NCI-H1436 treated with DMSO at 0.1 percent for 48 hours (cell line): ENCODE measurements around the gene ZBTB47.

ENCODE experiments used
- DNase-seq: peaks from one replicate; lab custom pipeline; 2025; lab: John Stamatoyannopoulos, UW

The ZBTB47 gene

DNA sequence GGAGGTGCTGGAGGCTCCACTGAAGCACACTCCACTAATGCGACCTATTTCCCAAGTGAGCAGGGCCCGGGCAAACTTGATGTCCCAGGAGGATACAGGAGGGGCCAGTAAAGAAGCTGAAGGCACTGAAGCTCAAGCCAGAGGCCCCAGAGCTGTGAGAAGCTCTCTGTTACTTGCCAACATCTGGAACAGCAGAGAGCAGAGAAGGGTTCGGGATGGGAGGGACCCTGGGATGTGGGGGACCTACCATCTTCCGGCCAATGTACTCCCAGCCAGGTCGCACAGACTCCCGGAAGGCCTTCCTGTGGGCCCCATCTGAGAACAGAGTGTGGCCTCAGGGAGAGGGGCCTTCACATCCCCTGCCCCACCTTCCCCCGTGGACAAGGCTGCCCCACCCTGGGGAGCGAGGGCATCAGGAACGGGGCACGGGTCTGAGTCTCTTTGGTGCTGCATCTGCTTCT lies 46.0 kb downstream of the ZBTB47 start:
- no peak for DNase-seq

DNA sequence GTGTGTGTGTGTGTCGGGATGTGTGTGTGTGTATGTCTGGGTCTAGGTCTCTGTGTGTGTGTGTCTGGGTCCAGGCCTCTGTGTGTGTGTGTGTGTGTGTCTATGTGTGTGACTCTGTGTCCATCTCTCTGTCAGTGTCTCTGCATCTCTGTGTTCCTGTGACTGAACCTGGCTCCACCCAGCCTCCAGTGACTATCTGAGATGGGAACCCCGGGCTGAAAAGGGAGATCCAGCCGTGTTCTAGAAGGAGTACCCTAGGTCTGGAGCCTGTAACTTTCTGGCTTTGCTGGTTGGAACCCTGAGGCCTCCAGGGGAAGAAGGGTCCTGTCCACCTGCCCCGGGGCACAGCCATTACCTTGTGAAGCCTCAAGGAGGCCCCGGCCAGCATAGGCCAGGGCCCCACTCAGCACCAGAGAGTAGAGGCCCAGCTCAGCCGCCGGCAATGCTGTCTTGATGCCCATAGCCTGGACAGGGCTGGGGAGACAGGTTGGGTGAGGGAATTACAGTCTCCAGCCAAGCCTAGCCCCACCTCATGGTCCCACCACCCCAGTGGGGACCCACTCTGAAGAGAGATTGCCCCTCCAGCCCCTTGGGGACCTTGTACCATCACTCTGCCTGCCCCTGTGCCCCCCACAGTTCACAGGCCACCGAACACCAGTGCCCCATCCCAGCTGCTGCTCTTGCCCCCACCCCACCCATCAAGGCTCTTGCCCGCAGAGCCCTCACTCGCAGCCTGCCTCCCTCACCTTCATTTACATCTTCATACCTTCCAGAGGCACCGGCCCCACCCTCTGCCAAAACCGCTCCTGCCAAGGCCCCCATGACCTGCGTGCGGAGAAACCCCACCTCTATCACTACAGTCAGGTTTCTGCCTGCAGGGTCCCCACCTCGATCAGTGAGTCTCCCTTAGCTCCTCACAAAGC lies 47.1 kb downstream of the ZBTB47 start:
- no peak for DNase-seq

DNA sequence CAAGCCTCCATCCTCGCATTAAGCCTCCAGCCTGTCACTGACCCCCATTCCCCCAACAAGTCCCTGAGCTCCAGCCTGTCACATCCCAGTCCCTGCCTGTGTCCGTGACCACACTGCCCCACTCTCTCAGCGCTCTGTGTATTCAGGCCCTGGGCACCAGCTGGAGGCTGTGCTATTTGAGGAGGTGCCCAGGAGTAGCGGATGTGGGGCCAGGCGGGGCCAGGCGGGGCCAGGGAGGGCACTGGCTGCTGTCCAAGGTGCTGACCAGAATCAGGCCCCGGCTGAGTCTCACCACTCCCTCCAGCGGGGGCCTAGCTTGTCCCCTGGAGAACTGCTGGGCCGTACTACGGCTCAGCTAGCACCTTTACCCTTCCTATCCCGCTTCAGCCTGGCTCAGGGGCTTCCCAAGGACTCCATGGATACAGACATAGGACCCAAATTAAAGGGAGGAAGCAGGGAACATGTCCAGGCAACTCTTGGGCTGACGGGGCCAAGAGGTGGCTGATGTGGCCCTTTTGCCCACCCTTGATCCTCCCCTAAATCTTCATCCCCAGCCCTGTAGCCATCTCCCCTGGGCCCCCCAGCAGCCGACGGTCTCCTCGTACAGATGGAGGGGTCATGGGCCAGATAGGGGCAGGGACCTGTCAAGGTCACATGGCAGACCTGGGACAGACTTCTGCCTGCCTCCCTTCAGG lies 48.0 kb downstream of the ZBTB47 start:
- DNase-seq: no peak

DNA sequence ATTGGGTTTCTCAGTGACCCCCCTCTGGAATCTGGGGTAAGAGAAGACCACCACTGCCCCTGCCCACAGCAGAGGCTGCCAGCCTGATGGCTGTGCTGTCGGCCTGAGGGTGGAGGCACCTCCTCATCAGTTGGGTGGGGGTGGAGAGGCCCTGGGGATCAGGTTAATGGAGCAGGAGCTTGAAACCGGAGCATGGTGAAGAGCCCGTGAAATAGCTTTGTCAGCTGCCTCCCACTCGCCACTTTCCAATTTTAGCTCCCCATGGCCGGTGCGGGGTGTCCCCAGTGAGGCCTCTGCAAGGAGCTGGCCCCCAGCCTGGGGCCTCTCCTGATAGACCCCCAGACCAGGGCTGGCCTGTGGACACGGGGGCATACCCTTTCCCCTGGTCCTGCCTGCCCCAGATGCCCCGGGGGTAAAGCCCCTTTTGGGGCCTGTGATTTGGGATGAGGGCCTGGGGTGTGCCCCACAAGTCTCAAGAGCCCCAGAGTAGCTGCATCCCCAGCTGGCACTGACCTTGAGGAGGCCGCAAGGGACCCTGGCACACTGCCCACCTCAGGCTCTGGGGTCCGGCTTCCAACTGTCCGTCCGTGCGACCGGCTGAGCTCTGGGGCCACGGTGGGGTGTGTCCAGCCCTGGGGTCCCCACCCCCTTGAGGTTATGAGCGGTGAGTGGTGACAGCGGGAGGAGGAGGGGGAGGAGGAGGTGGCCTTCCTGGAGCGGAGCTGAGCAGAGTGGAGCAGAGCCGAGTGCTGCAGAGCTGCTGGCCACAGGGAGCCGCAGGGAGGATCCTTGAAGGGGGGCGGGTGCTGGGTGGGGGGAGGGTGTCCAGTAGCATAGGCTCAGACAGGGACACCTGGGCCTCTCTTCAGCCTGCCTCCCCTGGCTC lies 48.8 kb downstream of the ZBTB47 start, which contains the start of gene HHATL:
HHATL (minus strand) TSS at position 733 of the 886 bp plus-strand sequence. CDS start 1,972 bp downstream, outside the sequence.
- no peak for DNase-seq

DNA sequence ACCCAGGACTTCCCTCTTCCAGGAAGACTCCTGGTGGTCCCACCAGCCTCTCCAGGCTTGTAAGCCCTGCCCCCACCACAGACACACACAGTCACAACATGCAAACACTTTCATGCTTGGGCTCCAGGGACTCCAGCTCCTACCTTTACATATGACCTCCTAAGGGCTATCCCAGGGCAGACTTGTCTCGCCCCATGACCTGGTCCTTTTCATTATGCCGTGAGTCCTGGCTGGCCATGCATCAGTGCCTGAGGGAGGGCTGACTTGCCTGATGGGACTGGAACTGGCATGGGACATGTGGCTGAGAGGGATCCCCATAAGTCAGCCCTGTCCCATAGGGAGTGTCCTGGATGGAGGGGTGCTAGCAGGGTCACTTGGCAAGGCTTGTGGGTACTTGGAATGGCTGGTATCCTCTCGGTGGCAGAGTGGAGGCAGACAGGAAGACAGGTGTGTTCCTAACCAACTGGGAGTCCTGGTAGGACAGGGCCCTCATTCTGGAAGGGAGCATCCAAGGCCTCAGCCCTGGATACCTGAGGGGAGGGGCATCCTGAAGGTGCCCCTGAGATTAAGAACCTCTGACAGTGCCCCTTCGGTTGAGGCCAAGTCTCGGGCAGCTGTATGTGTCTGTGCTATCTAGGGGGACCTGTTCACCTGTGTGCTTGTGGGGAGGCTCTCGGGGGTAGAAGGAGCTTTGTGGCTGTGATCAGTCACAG lies 49.6 kb downstream of the ZBTB47 start:
- no peak for DNase-seq

DNA sequence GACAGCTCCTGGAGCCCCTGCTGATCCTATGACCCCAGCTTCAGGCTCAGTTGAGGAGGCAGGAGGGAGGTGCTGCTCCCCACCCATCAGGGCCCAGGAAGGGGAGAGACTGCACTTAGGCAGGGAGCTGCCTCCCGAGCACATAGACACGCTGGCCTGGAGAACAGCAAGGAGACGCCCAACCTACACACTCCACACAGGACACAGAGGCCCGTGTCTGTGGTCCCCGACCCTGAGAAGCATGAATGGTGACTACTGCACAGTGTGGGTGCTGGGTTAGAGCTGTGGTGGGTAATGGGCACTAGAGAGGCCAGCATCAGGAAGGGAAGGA lies 50.2 kb downstream of the ZBTB47 start:
- no peak for DNase-seq

DNA sequence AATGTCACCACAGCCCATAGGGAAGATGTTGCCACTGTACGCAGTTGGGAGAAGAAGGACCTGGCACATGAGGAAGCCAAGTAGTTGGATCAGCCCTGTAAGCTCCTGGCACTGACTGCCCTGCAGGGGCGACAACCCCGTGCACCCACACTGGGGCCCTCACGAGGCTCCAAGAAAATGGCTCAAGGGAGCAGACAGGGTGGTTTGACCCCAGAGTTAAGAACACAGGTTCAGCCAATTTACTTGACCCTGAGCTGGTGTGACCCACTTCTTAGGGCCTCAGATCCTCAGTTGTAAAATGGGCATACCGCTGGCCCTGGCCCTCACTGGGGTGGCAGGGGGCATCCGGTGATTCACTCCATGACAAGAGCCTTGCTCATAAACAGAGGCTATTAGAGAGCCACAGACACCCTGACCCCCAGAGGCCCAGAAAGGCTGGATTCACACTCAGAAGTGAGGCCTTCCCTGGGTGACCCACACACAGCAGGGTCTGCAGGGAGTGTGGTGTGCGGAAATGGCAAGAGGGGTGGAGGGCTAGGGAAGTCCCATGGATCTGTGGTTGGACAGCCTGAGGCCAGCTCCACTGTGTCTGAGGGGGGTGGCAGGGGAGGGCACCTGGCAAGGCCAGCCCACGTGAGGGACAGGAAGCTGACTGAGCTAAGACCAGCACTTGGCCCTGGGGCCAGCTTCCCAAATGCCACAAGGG lies 50.8 kb downstream of the ZBTB47 start:
- DNase-seq: no peak

DNA sequence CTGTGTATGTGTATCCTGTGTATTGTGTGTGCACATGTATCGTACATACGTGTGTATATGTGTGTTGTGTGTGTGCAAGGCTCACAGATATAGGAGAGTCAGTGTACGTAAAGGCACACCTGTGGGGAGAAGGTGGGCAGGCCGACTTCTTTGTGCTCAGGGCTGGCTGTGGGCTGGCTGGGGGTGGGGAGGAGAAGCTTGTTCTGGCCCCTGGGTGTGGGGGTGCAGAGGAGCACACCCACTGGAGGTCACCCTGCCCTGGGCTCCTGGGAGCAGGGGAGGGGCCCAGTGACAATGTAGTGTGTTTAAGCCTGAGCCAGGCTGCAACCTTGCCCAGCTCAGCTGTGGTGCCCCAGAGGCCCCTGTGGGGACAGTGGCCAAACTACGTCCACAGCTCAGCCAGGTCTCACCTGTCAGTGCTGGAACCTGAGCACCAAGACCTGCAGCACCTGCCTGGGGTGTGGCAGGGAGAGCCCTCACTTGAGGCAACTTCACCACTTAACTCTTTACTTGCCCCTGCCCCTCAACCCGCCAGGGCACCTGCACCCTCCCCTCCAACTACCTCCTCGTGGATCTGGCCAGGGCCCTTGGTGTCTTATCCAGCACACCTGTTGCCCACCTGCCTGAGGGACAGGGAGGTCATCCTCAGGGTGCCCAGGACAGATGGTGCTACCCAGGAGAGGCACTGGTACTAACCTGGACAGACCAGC lies 51.7 kb downstream of the ZBTB47 start:
- no peak for DNase-seq

DNA sequence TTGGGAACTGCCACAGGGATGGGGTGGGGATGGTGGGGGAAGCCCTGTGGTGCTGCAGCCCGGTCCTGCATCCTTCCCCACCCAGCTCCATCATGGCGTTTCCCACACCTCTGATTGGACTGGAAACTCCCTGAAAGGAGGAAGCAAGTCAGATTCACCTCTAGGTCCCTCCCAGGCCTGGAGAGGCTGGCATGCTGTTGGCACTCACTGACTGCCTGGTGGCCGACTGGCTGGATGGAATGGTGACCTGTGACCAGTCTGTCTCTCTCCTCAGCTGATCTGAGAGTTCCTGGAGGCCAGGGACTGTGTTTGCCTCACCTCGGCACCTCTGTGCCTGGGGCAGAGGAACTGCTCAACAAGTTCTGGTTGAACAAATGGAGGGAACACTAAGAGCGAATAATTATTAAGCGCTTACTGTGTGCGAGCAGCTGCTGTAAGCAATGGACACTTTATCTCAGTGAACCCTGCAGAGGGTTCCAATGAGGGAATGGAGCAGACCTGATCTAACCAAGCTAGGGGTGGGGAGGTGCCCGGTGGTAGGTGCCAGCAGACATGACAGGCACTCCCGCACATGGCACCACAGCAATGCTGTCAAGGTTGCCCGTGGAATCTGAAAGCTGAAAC lies 52.6 kb downstream of the ZBTB47 start:
- DNase-seq: no peak

DNA sequence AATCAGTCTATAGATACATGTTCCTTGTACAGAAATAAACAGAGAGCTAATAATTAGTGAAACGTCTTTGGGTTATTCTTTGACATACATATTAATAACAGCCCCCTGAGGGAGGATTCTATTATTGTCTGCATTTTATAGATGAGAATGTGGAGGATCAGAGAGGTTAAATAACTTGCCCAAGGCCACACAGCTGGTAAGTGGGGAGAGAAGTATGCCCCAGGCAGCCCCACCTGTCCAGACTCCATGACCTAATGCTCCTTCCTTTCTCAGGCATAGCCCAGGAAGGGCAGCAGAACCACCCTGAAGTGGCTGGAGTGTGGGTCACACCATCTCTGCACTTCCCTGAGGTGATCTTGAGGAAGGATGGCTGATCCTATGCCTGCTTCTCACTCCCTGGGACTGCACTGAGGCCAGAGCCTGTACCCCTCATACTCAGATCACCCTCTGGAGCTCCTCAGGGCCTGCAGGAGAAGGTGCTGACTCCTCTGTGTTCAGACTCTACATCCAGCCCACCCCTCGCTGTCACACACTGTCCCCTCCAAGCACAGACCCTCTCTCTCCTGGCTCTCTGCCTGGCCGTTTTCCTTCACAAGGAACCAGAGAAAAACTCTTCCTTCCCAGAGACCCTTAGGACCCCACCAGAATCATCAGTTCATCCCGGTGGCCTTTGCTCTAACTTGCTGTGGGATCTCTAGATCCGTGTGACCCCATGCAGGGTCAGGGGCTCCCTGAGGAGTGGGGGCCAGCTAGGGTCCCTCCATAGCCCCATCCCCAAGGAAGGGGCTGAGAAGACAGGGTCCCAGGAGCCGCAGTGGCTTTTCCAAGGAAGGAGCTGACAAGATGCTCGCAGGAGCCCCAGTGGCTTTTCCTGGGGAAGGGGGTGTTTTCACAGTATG lies 53.5 kb downstream of the ZBTB47 start:
- DNase-seq: no peak

DNA sequence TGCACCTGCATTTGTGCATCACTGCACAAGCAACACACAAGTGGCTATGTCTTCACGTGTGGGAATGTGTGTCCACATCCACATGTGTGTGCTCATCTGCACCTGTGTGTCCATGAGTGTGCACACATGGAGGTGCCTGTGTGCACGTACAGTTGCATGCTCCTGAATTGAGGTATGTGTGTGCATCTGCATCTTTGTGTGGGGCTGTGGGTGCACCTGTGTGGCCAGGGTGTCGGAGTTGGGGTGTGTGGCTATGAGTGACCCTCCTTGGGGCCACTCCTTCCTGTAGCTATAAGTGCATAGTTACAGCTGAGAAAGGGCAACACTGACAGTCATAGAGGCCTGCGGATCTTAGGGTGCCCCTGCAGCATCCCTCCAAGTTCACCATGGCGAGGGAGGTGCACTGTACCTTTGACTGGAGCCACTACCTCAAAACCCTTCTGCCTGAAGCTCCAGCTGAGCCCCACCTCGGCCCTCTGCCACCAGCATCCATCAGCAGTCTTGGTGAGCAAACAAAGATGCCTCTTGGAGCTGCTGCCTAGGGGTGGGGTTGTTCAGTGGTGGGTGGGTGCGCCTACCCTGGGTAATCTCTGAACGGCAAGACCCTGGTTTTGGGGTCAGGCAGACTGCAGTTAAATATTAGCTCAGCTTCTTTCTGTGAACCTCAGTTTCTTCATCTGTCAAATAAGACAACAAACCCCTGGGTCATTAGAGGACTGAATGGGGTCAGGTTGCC lies 54.3 kb downstream of the ZBTB47 start:
- DNase-seq: no peak

DNA sequence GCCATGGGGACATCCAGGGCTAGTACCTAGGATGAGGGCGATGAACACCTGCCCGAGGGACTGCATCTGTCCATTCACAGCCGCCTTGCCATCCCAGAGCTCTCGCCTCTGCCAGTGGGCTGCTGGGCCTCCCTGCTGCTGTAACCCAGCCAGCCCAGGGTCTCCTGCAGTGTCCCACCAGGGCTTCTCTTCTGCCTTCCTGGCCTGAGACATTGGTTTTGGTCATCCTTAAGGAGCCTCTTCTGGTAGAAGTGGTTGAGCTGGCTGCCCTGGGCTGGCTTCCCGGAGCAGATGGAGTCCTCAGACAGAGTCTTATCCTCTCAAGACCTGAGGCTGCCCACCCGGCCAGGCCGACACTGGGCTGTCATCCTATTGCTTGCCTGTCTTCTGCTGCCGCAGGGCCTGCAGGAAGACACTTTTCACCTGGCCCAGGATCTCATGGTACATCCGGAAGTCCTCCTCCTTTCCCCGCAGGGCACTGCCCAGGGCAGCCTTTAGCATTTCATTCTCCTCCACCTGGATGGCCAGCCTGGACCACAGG lies 55.2 kb downstream of the ZBTB47 start:
- DNase-seq: no peak

DNA sequence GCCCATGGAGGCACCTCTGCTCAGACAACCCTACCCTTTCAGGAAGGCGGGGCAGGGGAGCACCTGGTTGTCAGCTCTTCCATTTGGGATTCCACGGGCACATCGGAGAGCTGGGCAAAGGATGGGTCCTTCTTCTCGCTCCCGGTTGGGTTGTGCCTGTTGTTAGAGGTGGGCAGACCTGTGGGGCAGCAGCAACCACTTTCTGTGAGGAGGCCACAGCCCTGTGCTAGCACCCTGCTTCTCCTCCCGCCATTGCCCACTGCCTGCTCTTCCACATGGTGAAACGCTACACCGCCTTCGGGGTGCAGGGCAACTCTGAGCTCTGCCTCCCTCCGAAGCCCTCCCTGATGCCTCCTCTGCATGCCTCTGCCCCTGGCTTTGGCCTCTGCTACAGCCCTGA lies 56.1 kb downstream of the ZBTB47 start:
- DNase-seq: no peak

DNA sequence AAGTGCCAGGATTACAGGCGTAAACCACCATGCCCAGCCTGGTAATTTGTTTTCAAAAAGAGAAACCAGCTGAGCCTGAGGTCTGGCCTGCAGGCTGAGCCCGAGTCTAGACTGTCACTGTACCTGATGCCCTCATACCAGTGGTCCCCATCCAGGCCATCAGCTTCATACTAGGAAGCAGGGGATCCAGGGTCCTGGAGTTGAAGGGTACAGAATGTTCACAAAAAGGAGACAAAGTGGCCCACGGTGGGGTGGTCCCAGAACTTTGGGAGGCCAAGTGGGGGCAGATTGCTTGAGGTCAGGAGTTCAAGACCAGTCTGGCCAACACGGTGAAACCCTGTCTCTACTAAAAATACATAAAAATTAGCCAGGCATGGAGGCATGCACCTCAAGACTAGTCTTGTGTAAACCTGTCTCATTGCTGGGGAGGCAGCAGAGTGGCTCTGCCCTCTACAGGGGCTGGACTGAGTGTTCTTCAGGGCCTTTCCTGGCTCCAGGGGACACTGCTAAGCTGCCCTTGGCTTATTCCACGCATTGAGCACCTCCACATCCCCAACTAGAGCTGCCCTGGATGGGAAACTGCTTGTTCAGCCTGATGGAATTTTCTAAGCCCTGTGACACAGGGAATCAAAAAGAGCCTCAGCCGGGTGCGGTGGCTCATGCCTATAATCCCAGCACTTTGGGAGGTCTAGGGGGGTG lies 57.0 kb downstream of the ZBTB47 start:
- DNase-seq: no peak

DNA sequence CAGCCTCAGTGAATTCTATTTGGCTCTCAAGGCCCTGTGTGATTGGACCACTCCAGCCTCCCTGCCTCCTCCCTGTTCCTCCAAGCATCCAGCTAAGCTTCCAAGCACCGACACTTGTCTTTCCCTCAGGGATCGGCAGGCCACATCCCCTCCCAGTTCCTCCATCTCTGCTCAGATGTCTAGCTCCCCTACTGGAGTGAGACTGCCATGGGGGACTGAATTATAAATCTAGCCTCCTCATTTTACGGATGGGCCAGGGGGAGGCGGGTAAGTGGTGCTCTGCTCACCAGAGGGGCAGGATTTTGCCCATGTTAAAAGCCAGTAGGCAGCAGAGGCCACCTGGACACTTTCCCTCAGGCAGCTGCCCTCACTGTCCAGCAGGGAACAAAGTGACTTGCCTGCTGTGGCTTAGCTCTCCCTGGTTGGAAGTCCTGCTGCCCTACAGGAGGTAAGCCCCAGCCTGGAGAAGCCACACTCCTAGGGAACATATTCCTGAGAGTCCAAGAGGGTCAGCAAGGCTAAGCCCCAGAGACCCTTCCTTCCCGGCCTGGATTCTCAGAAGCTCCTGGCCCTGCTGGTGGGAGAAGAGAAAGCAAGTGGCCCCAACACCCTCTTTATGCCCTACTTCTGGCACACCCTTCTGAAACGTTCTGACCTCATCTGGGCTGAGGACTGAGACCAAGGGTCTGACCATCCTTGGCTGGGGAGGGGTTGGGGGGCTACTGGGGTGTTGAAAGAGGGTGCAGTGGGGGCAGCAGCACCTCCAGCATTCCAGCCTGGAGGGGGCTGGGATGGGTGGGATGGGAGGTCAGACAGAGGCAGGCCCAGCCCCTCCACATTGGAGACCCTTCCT lies 58.2 kb downstream of the ZBTB47 start:
- no peak for DNase-seq

DNA sequence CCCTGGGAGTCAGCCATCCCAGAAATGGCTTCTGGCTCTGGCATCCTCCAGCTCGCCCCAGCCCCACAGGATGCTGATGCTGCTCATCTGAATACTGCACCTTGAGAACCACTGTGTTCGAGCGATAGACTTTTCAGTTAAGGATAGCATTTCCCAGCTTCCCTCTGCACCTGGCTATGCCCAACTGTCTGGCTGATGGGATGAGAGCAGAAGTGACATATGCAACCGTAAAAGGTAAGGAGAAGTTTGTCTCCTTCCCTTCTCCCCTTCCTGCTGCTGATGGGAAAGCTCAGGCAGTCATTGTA lies 58.8 kb downstream of the ZBTB47 start:
- DNase-seq: no peak
